ENCODE measurements around the gene EXOSC5.

The EXOSC5 gene

DNA sequence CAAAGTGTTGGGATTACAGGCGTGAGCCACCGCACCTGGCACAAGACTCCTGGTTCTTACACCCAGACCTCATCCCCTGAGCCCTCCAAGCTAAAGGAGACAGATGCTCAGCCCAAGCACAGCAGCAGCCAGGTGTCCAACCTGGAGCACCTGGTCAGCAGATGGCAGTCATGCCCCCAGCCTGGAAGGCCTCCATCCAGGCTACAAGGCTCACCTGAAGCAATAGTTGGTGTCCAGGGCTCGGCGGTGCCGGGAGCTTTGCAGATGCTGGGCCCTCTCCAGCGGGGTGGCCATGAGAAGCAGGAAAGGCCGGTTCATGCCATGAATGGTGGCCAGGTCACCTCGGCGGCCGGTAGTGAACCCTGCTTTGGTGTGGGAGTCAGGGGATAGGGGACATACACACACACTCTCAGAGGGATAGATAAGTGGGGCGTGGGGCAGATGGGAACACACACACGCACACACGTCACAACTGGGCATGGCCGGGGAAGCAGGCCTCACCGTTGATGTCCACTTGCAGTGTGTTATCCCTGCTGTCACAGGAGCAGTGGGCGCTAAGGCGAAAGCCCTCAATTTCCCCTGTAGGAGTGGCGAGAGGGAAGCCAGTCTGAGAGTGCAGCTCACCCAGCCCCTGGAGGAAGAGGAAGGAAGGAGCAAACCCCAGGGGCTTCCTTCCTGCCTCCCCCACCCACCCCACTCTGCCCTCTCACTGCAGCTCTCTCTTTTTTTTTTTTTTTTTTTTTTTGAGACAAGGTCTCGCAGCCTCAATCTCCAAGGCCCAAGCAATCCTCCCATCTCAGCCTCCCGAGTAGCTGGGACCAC, 55.3 kb downstream of the EXOSC5 start:
- DNase-seq = no peak

DNA sequence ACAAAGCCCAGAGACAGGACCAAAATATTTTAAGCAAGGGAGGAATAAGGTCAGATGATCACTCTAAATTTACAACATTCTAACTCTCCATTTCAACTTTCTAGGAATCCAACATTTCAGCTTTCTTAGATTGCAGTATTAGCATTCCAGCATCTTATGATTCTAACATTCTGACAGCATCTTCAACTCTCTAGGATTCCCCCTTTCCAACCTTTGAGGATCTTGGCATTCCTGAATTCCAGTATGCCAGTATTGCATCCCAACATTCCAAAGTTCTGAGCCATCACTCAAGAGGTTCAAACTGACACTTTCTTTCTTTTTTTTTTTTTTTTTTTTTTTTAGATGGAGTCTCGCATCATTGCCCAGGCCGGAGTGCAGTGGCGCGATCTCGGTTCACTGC, 57.2 kb downstream of the EXOSC5 start:
- no peak for DNase-seq
